Retina (tissue), 1 donor: ENCODE measurements around the gene MUC4.

Source experiments
- DNase-seq: peaks from one replicate; pipeline ENCODE4 v3.0.0-alpha.2; 2016

MUC4 gene

GRCh38 chr3:195811756-195812155, at the start of gene MUC4:
TSS of gene MUC4 (minus strand) at chr3:195811929. CDS start at chr3:195811817, 112 bp downstream.
- no peak for DNase-seq

GRCh38 chr3:195860456-195860855, 48.7 kb upstream of the MUC4 start:
- DNase-seq: no peak

GRCh38 chr3:195859846-195860411, 48.2 kb upstream of the MUC4 start:
- no peak for DNase-seq

GRCh38 chr3:195859061-195859845, 47.5 kb upstream of the MUC4 start:
- DNase-seq: peak; percentile 89

GRCh38 chr3:195856410-195857084, 44.8 kb upstream of the MUC4 start:
- no peak for DNase-seq

GRCh38 chr3:195855471-195856409, 44.0 kb upstream of the MUC4 start:
- no peak for DNase-seq

GRCh38 chr3:195854628-195855294, 43.0 kb upstream of the MUC4 start:
- DNase-seq: no peak

- DNase-seq: no peak
These were observed 42.3 kb upstream of the MUC4 start for GRCh38 chr3:195853996-195854395.

- DNase-seq: no peak
These were observed 41.3 kb upstream of the MUC4 start for GRCh38 chr3:195853036-195853435.

- DNase-seq: peak; percentile 92
These were observed 39.3 kb upstream of the MUC4 start for GRCh38 chr3:195850857-195851543.

- no peak for DNase-seq
These were observed 37.8 kb upstream of the MUC4 start for GRCh38 chr3:195849322-195850074.

- DNase-seq: no peak
These were observed 35.6 kb upstream of the MUC4 start for GRCh38 chr3:195847055-195847950.

- DNase-seq: no peak
These were observed 33.8 kb upstream of the MUC4 start for GRCh38 chr3:195845483-195845882.

- DNase-seq: no peak
These were observed 33.0 kb upstream of the MUC4 start for GRCh38 chr3:195844671-195845218.

- DNase-seq: peak; percentile 60
These were observed 27.7 kb upstream of the MUC4 start for GRCh38 chr3:195839260-195840010.

GRCh38 chr3:195838714-195839113, 27.0 kb upstream of the MUC4 start:
- no peak for DNase-seq

GRCh38 chr3:195836476-195837135, 24.9 kb upstream of the MUC4 start:
- DNase-seq: no peak

GRCh38 chr3:195835791-195836190, 24.1 kb upstream of the MUC4 start:
- no peak for DNase-seq
